ENCODE data around the gene C3orf52. TPM values are rescaled to one million over a fixed set of nuclear protein-coding genes. Genes with fewer than 3 reads are reported as not detected.

Gene C3orf52
- total and polyA plus RNA-seq, 2 donors (not counting 1 experiment from before 2014, with no cell fraction given) = 0.18 to 3.9 TPM

- no peak overlapping the region for H3K4me2 ChIP-seq (replicated peaks; ENCODE audit: low read depth, low read length, poor library complexity, severe bottlenecking)
- no peaks in the 10 kb centered on the region for H3K36me3 ChIP-seq (replicated peaks in 1 of 2; ENCODE audit: control extremely low read depth in 1 of 2, control insufficient read depth in 1 of 2, extremely low read depth in 1 of 2, insufficient read depth in 2 of 2, low read length in 1 of 2)
- no peak overlapping the region for H3K4me3 Mint-ChIP-seq
- H3K9ac ChIP-seq (ENCODE audit: low read length) = no peak overlapping the region
- POLR2A ChIA-PET = no interaction called here
- ATAC-seq (ENCODE audit: low read depth) (no peak), DNase-seq (no peak)
- H3K4me3 ChIP-seq (ENCODE audit: control extremely low read depth in 1 of 5, extremely low read depth in 1 of 5, insufficient read depth in 1 of 5, low read depth in 2 of 5, low read length in 4 of 5) = no peak overlapping the region
- peaks cover 0 to 39% (median 22%) of the 10 kb centered on the region in 4 experiments for H3K27me3 ChIP-seq (replicated peaks in 1 of 4; ENCODE audit: control extremely low read depth in 1 of 4, control insufficient read depth in 3 of 4, insufficient read depth in 4 of 4, low read length in 3 of 4)
- H3K27ac ChIP-seq (ENCODE audit: low read length in 2 of 2) = no peak overlapping the region
- CTCF ChIA-PET = no interaction called here
- peaks cover 26 to 38% of the 10 kb centered on the region in 2 donors for H3K4me1 ChIP-seq (ENCODE audit: control insufficient read depth in 2 of 2, insufficient read depth in 2 of 2, low read length in 2 of 2)
- H2AFZ ChIP-seq (ENCODE audit: insufficient read depth, low read depth, low read length, poor library complexity, severe bottlenecking) = no peak overlapping the region
- H3K4me1 Mint-ChIP-seq = peaks cover 43% of the 10 kb centered on the region
- no peaks in the 10 kb centered on the region for H4K20me1 ChIP-seq (ENCODE audit: control insufficient read depth, insufficient read depth, low read length, poor library complexity, severe bottlenecking)
- H3K79me2 ChIP-seq (ENCODE audit: control insufficient read depth, insufficient read depth, low read length) = no peaks in the 10 kb centered on the region
- TF ChIP-seq EZH2 (IDR thresholded peaks at IDR 0.05; ENCODE audit: borderline replicate concordance, insufficient read depth, low read depth, low read length, poor library complexity, severe bottlenecking) (no peak), CTCF (IDR thresholded peaks at IDR 0.05) (no peak)
- H3K9me3 Mint-ChIP-seq (ENCODE audit: insufficient read depth) = no peaks in the 10 kb centered on the region
- H3K27ac Mint-ChIP-seq = no peak overlapping the region
- peaks cover 0 to 9% (median 0%) of the 10 kb centered on the region in 3 donors for H3K9me3 ChIP-seq (ENCODE audit: control extremely low read depth in 1 of 3, control insufficient read depth in 2 of 3, insufficient read depth in 1 of 3, low read length in 2 of 3)
- H3K27me3 Mint-ChIP-seq = peaks cover 30% of the 10 kb centered on the region
- no CpG with 5 or more reads among the region's 4 CpGs for WGBS (ENCODE audit: insufficient coverage)
- intact Hi-C loops (cut with micrococcal nuclease) = no loop called here
Measured at GRCh38 chr3:112088944-112089343, 2.8 kb downstream of the C3orf52 start.

- no peaks in the 10 kb centered on the region for H3K9me3 Mint-ChIP-seq (ENCODE audit: insufficient read depth)
- Histone ChIP-seq H3K36me3 (replicated peaks in 1 of 2; ENCODE audit: control extremely low read depth in 1 of 2, control insufficient read depth in 1 of 2, extremely low read depth in 1 of 2, insufficient read depth in 2 of 2, low read length in 1 of 2) (no peaks in the 10 kb centered on the region), H2AFZ (ENCODE audit: insufficient read depth, low read depth, low read length, poor library complexity, severe bottlenecking) (no peak overlapping the region), H3K4me1 (ENCODE audit: control insufficient read depth in 2 of 2, insufficient read depth in 2 of 2, low read length in 2 of 2) (peaks cover 26 to 38% of the 10 kb centered on the region in 2 donors), H3K9ac (ENCODE audit: low read length) (no peak overlapping the region), H3K27ac (ENCODE audit: low read length in 2 of 2) (no peak overlapping the region), H4K20me1 (ENCODE audit: control insufficient read depth, insufficient read depth, low read length, poor library complexity, severe bottlenecking) (no peaks in the 10 kb centered on the region), H3K27me3 (replicated peaks in 1 of 4; ENCODE audit: control extremely low read depth in 1 of 4, control insufficient read depth in 3 of 4, insufficient read depth in 4 of 4, low read length in 3 of 4) (peaks cover 0 to 39% (median 22%) of the 10 kb centered on the region in 4 experiments), H3K4me2 (replicated peaks; ENCODE audit: low read depth, low read length, poor library complexity, severe bottlenecking) (no peak overlapping the region), H3K9me3 (ENCODE audit: control extremely low read depth in 1 of 3, control insufficient read depth in 2 of 3, insufficient read depth in 1 of 3, low read length in 2 of 3) (peaks cover 0 to 9% (median 0%) of the 10 kb centered on the region in 3 donors), H3K79me2 (ENCODE audit: control insufficient read depth, insufficient read depth, low read length) (no peaks in the 10 kb centered on the region), H3K4me3 (ENCODE audit: control extremely low read depth in 1 of 5, extremely low read depth in 1 of 5, insufficient read depth in 1 of 5, low read depth in 2 of 5, low read length in 4 of 5) (no peak overlapping the region)
- no peak overlapping the region for H3K4me3 Mint-ChIP-seq
- ChIA-PET POLR2A (interaction anchor here (0.6 kb wide), 2 partner anchors 23 to 24 kb away, joined by 4 to 8 read pairs; no protein-coding TSS in a partner anchor), CTCF (interaction anchor here (0.6 to 1.1 kb wide), 2 partner anchors 22 to 423 kb away, joined by 3 to 4 read pairs; no protein-coding TSS in a partner anchor)
- TF ChIP-seq CTCF (IDR thresholded peaks at IDR 0.05) (no peak), EZH2 (IDR thresholded peaks at IDR 0.05; ENCODE audit: borderline replicate concordance, insufficient read depth, low read depth, low read length, poor library complexity, severe bottlenecking) (no peak)
- 57% methylated on average over 5 of the region's 9 CpGs for WGBS (ENCODE audit: insufficient coverage)
- H3K4me1 Mint-ChIP-seq = peaks cover 43% of the 10 kb centered on the region
- peaks cover 30% of the 10 kb centered on the region for H3K27me3 Mint-ChIP-seq
- ATAC-seq (ENCODE audit: low read depth) (no peak), DNase-seq (no peak)
- no peak overlapping the region for H3K27ac Mint-ChIP-seq
- intact Hi-C loops (cut with micrococcal nuclease) = no loop called here
Measured at GRCh38 chr3:112089956-112090886, 4.0 kb downstream of the C3orf52 start.

All from B cell (primary cell).